H7 (cell line): Measurements from ENCODE around the gene SLC15A2. TPM values are rescaled to one million over a fixed set of nuclear protein-coding genes. Genes with fewer than 3 reads are reported as not detected.

Experiments used
- DNase-seq: peaks from one replicate; pipeline ENCODE4 v3.0.0; 2012
- H3K27me3 ChIP-seq: 2 replicates; pipeline ENCODE4 v1.6.0; 2011; ENCODE audit warnings: mild to moderate bottlenecking, low read length; ENCODE audit not compliant: control insufficient read depth, insufficient read depth
- H3K36me3 ChIP-seq: replicated peaks from 2 replicates; pipeline ENCODE4 v1.5.1; 2011; ENCODE audit warnings: low read length; ENCODE audit not compliant: control insufficient read depth, insufficient read depth
- H3K4me3 ChIP-seq: 2 replicates; pipeline ENCODE4 v1.5.1; 2011; ENCODE audit warnings: low read depth, mild to moderate bottlenecking, control low read depth, low read length, moderate library complexity; ENCODE audit not compliant: insufficient read depth
- total RNA-seq: library from RNA; depleted of rRNA; stranded (reverse); fragments of >200 nt; shearing (Covaris generic); gene quantifications from 2 replicates; pipeline ENCODE4 v1.2.3, GENCODE V29; 2014; rRNA removed

The SLC15A2 gene
- total RNA-seq, 1 experiment from 2014 or later, result 0.76 TPM

GRCh38 chr3:121985846-121986245 lies 91.6 kb downstream of the SLC15A2 start:
- no peak for DNase-seq
- Histone ChIP-seq H3K27me3 (no peaks in the 10 kb centered on the region), H3K4me3 (no peak overlapping the region), H3K36me3 (no peaks in the 10 kb centered on the region)

DNA sequence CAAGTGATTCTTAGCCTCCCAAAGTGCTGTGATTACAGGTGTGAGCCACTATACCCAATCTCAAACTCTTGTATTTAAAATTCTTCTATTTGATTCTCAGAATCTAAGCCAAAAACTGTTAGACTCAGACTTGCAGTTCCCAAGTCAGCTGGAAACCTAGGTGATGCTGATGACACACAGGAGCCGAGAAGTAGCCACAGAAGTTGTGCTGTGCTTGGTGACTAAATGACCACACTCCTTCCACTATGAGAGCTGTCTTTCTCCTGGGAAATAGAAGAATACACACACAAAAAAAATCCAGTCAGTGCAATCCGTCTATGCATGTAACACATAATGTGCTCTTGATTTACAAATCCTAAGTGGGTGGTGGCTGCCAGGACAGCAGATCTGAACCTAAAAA lies 93.9 kb downstream of the SLC15A2 start:
- Histone ChIP-seq H3K36me3 (no peaks in the 10 kb centered on the region), H3K4me3 (no peak overlapping the region), H3K27me3 (no peaks in the 10 kb centered on the region)
- no peak for DNase-seq

- no peak overlapping the region for H3K4me3 ChIP-seq
- H3K27me3 ChIP-seq, result no peaks in the 10 kb centered on the region
- DNase-seq, result no peak
- H3K36me3 ChIP-seq, result no peaks in the 10 kb centered on the region
Observed at GRCh38 chr3:121989943-121990342, 95.7 kb downstream of the SLC15A2 start.

- Histone ChIP-seq H3K36me3 (no peaks in the 10 kb centered on the region), H3K4me3 (no peak overlapping the region), H3K27me3 (no peaks in the 10 kb centered on the region)
- no peak for DNase-seq
Observed at GRCh38 chr3:121992601-121993560, 98.7 kb downstream of the SLC15A2 start.

Other genes with a start within 250 kb of the SLC15A2 start
- gene HCLS1, start 233.5 kb upstream of the SLC15A2 start, total RNA-seq, result 0.48 and 0.74 TPM in 2 replicates
- 9.0 and 17.4 TPM in 2 replicates for gene GOLGB1, start 144.7 kb upstream of the SLC15A2 start, total RNA-seq
- gene IQCB1, start 59.3 kb upstream of the SLC15A2 start, total RNA-seq, result 26.4 and 44.6 TPM in 2 replicates
- gene EAF2, start 59.2 kb upstream of the SLC15A2 start, total RNA-seq, result 3.9 and 5.5 TPM in 2 replicates
- 1.00 and 1.1 TPM in 2 replicates for gene ILDR1, start 127.8 kb downstream of the SLC15A2 start, total RNA-seq
- gene CD86, start 161.0 kb downstream of the SLC15A2 start, total RNA-seq, result 0.24 TPM in 1 of 2 replicates, not detected in the other